ENCODE data around the gene SDHAF2.

The SDHAF2 gene

GRCh38 chr11:61437496-61437895 is 7.6 kb downstream of the SDHAF2 start:
- no peaks in the 10 kb centered on the region for H3K9me3 ChIP-seq
- H3K4me3 ChIP-seq (ENCODE audit: low read depth, low read length) = no peak overlapping the region
- no peaks in the 10 kb centered on the region for H3K4me1 ChIP-seq
- no peak for TF ChIP-seq CTCF (IDR thresholded peaks at IDR 0.05; ENCODE audit: low read depth, low read length)
- no peak for DNase-seq
- no peaks in the 10 kb centered on the region for H3K27me3 ChIP-seq
- peaks cover 8% of the 10 kb centered on the region for H3K36me3 ChIP-seq

GRCh38 chr11:61439615-61440014 is 9.7 kb downstream of the SDHAF2 start:
- H3K36me3 ChIP-seq = peaks cover 8% of the 10 kb centered on the region
- no peak for TF ChIP-seq CTCF (IDR thresholded peaks at IDR 0.05; ENCODE audit: low read depth, low read length)

GRCh38 chr11:61442616-61443015 is 12.7 kb downstream of the SDHAF2 start:
- no peak for DNase-seq
- Histone ChIP-seq H3K4me1 (no peaks in the 10 kb centered on the region; the same call in 1 of the 2 replicates), H3K36me3 (peaks cover 21% of the 10 kb centered on the region), H3K27me3 (no peaks in the 10 kb centered on the region), H3K9me3 (no peaks in the 10 kb centered on the region), H3K4me3 (ENCODE audit: low read depth, low read length) (no peak overlapping the region)
- TF ChIP-seq CTCF (IDR thresholded peaks at IDR 0.05; ENCODE audit: low read depth, low read length) = no peak

More at GRCh38 chr11:61439615-61440014, 9.7 kb downstream of the SDHAF2 start:
- Histone ChIP-seq H3K4me3 (ENCODE audit: low read depth, low read length) (no peak overlapping the region), H3K9me3 (no peaks in the 10 kb centered on the region), H3K4me1 (no peaks in the 10 kb centered on the region), H3K27me3 (no peaks in the 10 kb centered on the region)
- no peak for DNase-seq

GRCh38 chr11:61445516-61445915 is 15.6 kb downstream of the SDHAF2 start:
- no peak for DNase-seq
- TF ChIP-seq CTCF (IDR thresholded peaks at IDR 0.05; ENCODE audit: low read depth, low read length) = no peak
- no peaks in the 10 kb centered on the region; the same call in 1 of the 2 replicates for H3K4me1 ChIP-seq
- H3K4me3 ChIP-seq (ENCODE audit: low read depth, low read length) = no peak overlapping the region
- H3K36me3 ChIP-seq = peaks cover 19% of the 10 kb centered on the region
- H3K27me3 ChIP-seq = no peaks in the 10 kb centered on the region
- no peaks in the 10 kb centered on the region for H3K9me3 ChIP-seq

DNA sequence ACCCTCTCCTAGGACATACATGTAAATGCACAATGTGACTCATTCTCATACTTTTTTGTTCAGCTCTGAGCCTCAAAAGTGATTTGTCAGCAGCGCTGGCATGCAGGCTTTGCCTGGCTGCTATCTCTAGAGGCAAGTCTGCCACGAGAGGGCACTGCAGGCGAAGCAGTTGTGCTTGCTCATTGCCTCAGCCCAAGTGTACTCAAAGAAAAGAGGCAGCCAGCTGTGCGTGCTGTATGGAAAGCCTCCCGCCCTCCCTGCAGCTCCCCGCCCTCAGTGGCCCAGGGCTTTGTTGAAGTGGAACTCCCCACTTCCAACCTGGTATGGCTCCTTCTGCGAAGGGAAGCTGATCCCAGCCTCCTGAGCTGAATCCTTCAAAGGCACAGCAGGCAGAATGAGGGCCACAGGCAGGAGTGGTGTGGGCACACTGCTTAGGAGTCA is 16.3 kb downstream of the SDHAF2 start:
- Histone ChIP-seq H3K36me3 (peaks cover 19% of the 10 kb centered on the region), H3K4me1 (no peaks in the 10 kb centered on the region; the same call in 1 of the 2 replicates), H3K27me3 (no peaks in the 10 kb centered on the region), H3K4me3 (ENCODE audit: low read depth, low read length) (no peak overlapping the region), H3K9me3 (no peaks in the 10 kb centered on the region)
- DNase-seq = peak; percentile 83
- peak; percentile 80 for TF ChIP-seq CTCF (IDR thresholded peaks at IDR 0.05; ENCODE audit: low read depth, low read length)

DNA sequence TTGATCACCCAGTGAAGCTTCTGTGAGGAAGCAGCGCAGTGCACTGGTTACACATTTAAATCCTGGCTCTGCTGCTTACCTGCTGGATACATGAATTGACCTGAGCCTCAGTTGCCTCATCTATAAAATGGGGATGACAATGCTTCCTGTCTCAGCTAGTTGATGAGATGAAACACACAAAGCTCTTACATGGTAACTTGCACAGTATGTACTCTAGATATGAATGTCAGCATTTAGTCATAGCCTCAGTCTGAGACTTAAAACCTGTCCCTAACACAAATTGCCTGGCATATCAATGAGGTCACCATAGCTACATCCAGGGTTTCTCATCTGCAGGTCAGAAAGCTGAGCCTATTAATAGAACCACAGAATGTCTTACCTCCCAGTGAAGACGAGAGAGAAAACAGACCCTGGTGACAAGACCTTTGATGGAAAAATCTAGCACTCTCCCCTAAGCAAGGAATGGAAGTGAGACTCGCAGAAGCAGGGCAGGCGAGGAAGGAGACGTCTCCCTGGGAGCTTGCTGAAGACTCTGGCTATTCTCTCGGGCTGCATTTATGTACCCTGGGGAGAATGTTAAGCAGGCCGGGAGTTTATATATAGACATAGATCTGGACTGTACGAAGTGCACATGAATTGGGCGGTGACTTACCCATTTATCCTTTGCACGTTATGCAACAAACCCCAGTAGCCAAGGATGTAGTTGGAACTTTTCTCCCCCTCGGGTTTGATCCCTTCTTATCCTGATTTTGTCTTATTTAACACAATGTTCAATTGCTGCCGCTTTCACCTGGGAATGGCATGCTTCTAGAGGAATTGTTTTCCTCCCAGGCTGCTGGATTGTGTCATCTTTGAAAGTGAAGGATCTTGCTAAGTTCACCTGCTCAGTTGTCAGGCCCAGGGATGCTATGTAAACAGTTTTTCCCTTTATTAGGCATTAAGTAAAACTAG is 18.0 kb downstream of the SDHAF2 start:
- no peak for TF ChIP-seq CTCF (IDR thresholded peaks at IDR 0.05; ENCODE audit: low read depth, low read length)
- H3K9me3 ChIP-seq = no peaks in the 10 kb centered on the region
- no peaks in the 10 kb centered on the region; the same call in 1 of the 2 replicates for H3K4me1 ChIP-seq
- no peak for DNase-seq
- no peaks in the 10 kb centered on the region for H3K27me3 ChIP-seq
- H3K4me3 ChIP-seq (ENCODE audit: low read depth, low read length) = no peak overlapping the region
- peaks cover 19% of the 10 kb centered on the region for H3K36me3 ChIP-seq

Measured in BE2C (cell line).